PFSK-1 (cell line): ENCODE results near the gene RALY. TPM values are rescaled to one million over a fixed set of nuclear protein-coding genes. Genes with fewer than 3 reads are reported as not detected.
A peak's percentile ranks its signal among the peaks of the same experiment; 100 is the strongest.

Experiments used
- FOXP2 ChIP-seq: optimal IDR thresholded peaks from 2 replicates; pipeline ENCODE3; 2011; ENCODE audit warnings: borderline replicate concordance, control low read depth, inconsistent platforms; ENCODE audit not compliant: insufficient read depth; ENCODE audit errors: extremely low read length, extremely low read depth
- POLR2AphosphoS5 ChIP-seq: IDR thresholded peaks from 2 replicates; pipeline ENCODE4 v1.6.1; 2012; ENCODE audit warnings: low read depth, mild to moderate bottlenecking, control low read depth, low read length, moderate library complexity
- REST ChIP-seq, 2 experiments: IDR thresholded peaks; 2 replicates each; pipeline versions ENCODE4 v1.6.1 to v1.8.0; 2011 to 2012; ENCODE audit warnings: low read depth in 2 of 2, low read length in 2 of 2, control low read depth in 1 of 2, inconsistent platforms in 1 of 2, mild to moderate bottlenecking in 1 of 2, moderate library complexity in 1 of 2; ENCODE audit not compliant: insufficient read depth in 1 of 2
- SIN3A ChIP-seq: IDR thresholded peaks from 2 replicates; pipeline ENCODE4 v1.6.1; 2012; ENCODE audit warnings: mild to moderate bottlenecking, low read length, moderate library complexity, borderline replicate concordance; ENCODE audit not compliant: insufficient read depth
- TAF1 ChIP-seq: IDR thresholded peaks from 2 replicates; pipeline ENCODE4 v1.6.1; 2012; ENCODE audit warnings: low read length, control low read depth, borderline replicate concordance; ENCODE audit not compliant: insufficient read depth
- polyA plus RNA-seq: library from polyadenylated mRNA; unstranded; fragments of >200 nt; gene quantifications from one replicate; pipeline ENCODE4 v1.2.1, GENCODE V29; 2012; ENCODE audit warnings: low read depth, missing spikeins; ENCODE audit not compliant: insufficient read length

The RALY gene
- polyA plus RNA-seq, result 246 TPM

- peak in 1 of 2 experiments; percentile 56; a peak in 1 of 4 replicates for TF ChIP-seq REST (IDR thresholded peaks at IDR 0.05; ENCODE audit: insufficient read depth in 1 of 2, low read depth in 2 of 2, low read length in 2 of 2)
- TF ChIP-seq FOXP2, result peak; percentile 72
- TF ChIP-seq POLR2AphosphoS5, result peak; percentile 39; the same call in 1 of the 2 replicates
- TF ChIP-seq SIN3A, result 0 out of 2 replicates have a peak, but pooled peaks have one; percentile 37
- TF ChIP-seq TAF1, result peak; percentile 81
These were observed at the start of gene RALY for GRCh38 chr20:33993576-33994221. TSS of gene RALY (plus strand) at chr20:33993911. CDS start at chr20:34072075, 78,164 bp downstream.

- TF ChIP-seq TAF1 (no peak), POLR2AphosphoS5 (no peak), SIN3A (no peak), REST (IDR thresholded peaks at IDR 0.05; ENCODE audit: insufficient read depth in 1 of 2, low read depth in 2 of 2, low read length in 2 of 2) (no peak), FOXP2 (no peak)
These were observed 48.8 kb upstream of the RALY start for GRCh38 chr20:33944914-33945313.

GRCh38 chr20:33945391-33946081 is 48.2 kb upstream of the RALY start:
- TF ChIP-seq POLR2AphosphoS5 (no peak), REST (IDR thresholded peaks at IDR 0.05; ENCODE audit: insufficient read depth in 1 of 2, low read depth in 2 of 2, low read length in 2 of 2) (no peak), FOXP2 (no peak), SIN3A (no peak), TAF1 (no peak)

- TF ChIP-seq TAF1, result no peak
These were observed 45.9 kb upstream of the RALY start for GRCh38 chr20:33947709-33948295.

- TF ChIP-seq TAF1 (no peak), POLR2AphosphoS5 (no peak), FOXP2 (no peak)
These were observed 45.2 kb upstream of the RALY start for GRCh38 chr20:33948480-33948879.
